GM23338 (cell line): Measurements from ENCODE around the gene MYG1. TPM values are rescaled to one million over a fixed set of nuclear protein-coding genes. Genes with fewer than 3 reads are reported as not detected.
A peak's percentile ranks its signal among the peaks of the same experiment; 100 is the strongest.

Source experiments
- ATAC-seq: fragments of 200-7000 bp; cut with Tn5 transposase; 3 replicates; pipeline ENCODE4 v1.9.1; 2020
- DNase-seq: peaks from one replicate; pipeline ENCODE4 v3.0.0-alpha.2; 2015; ENCODE audit warnings: low spot score
- H2AFZ ChIP-seq: fragments of 200-600 bp; sonication (generic); 2 replicates; pipeline ENCODE4 v1.8.0; 2016; ENCODE audit warnings: antibody characterized with exemption, mild to moderate bottlenecking, moderate library complexity
- H3F3A ChIP-seq: fragments of 200-600 bp; sonication (generic); replicated peaks from 2 replicates; pipeline ENCODE4 v1.8.0; 2017; ENCODE audit warnings: antibody characterized with exemption, mixed run types, low read depth
- H3K27ac ChIP-seq: fragments of 200-600 bp; sonication (generic); 2 replicates; pipeline ENCODE4 v1.6.1; 2016; ENCODE audit warnings: low read depth
- H3K27me3 ChIP-seq: fragments of 200-600 bp; sonication (generic); 2 replicates; pipeline ENCODE4 v1.8.0; 2016; ENCODE audit warnings: mild to moderate bottlenecking, mixed run types, moderate library complexity; ENCODE audit not compliant: insufficient read depth
- H3K36me3 ChIP-seq: fragments of 200-600 bp; sonication (generic); 2 replicates; pipeline ENCODE4 v1.8.0; 2016; ENCODE audit warnings: mild to moderate bottlenecking; ENCODE audit not compliant: insufficient read depth
- H3K4me1 ChIP-seq: fragments of 200-600 bp; sonication (generic); 2 replicates; pipeline ENCODE4 v1.8.0; 2016; ENCODE audit warnings: mild to moderate bottlenecking, moderate library complexity; ENCODE audit not compliant: insufficient read depth
- H3K4me2 ChIP-seq: fragments of 200-600 bp; sonication (generic); 2 replicates; pipeline ENCODE4 v1.7.1; 2017; ENCODE audit warnings: mixed run types
- H3K4me3 ChIP-seq: fragments of 200-600 bp; sonication (generic); 2 replicates; pipeline ENCODE4 v1.6.1; 2016; ENCODE audit warnings: mixed run types
- H3K79me2 ChIP-seq: fragments of 200-600 bp; sonication (generic); replicated peaks from 2 replicates; pipeline ENCODE4 v1.8.0; 2017; ENCODE audit warnings: mild to moderate bottlenecking; ENCODE audit not compliant: insufficient read depth
- H3K9me2 ChIP-seq: fragments of 200-600 bp; sonication (generic); 2 replicates; pipeline ENCODE4 v1.8.0; 2017; ENCODE audit not compliant: insufficient read depth
- H4K20me1 ChIP-seq: fragments of 200-600 bp; sonication (generic); replicated peaks from 2 replicates; pipeline ENCODE4 v1.8.0; 2017; ENCODE audit warnings: mild to moderate bottlenecking; ENCODE audit not compliant: insufficient read depth
- H3K27ac Mint-ChIP-seq: 2 replicates; pipeline ENCODE4 v1.8.0; 2020; ENCODE audit warnings: inconsistent platforms, mild to moderate bottlenecking, moderate library complexity, mixed read lengths
- H3K27me3 Mint-ChIP-seq: 3 replicates; pipeline ENCODE4 v1.8.0; 2022; ENCODE audit warnings: low read depth, mild to moderate bottlenecking, moderate library complexity, mixed read lengths, inconsistent platforms; ENCODE audit not compliant: insufficient read depth, poor library complexity
- H3K36me3 Mint-ChIP-seq: 3 replicates; pipeline ENCODE4 v1.8.0; 2021; ENCODE audit warnings: low read depth, mild to moderate bottlenecking, inconsistent platforms, moderate library complexity, mixed read lengths
- H3K4me1 Mint-ChIP-seq: 3 replicates; pipeline ENCODE4 v1.8.0; 2020; ENCODE audit warnings: mild to moderate bottlenecking, inconsistent platforms, mixed read lengths
- H3K4me3 Mint-ChIP-seq: 3 replicates; pipeline ENCODE4 v1.8.0; 2021; ENCODE audit warnings: moderate library complexity, mild to moderate bottlenecking, inconsistent platforms, mixed read lengths
- H3K9me3 Mint-ChIP-seq: 3 replicates; pipeline ENCODE4 v1.8.0; 2020; ENCODE audit warnings: moderate library complexity, mild to moderate bottlenecking, inconsistent platforms, mixed read lengths
- ETS1 ChIP-seq: IDR thresholded peaks from 2 replicates; pipeline ENCODE4 v1.6.1; 2016; ENCODE audit warnings: antibody characterized with exemption
- EZH2 ChIP-seq: fragments of 200-600 bp; sonication (generic); IDR thresholded peaks from one replicate; pipeline ENCODE4 v1.8.0; 2017; ENCODE audit warnings: antibody characterized with exemption, mild to moderate bottlenecking, low read depth; ENCODE audit not compliant: unreplicated experiment
- POLR2AphosphoS5 ChIP-seq: IDR thresholded peaks from 2 replicates; pipeline ENCODE4 v1.6.1; 2016; ENCODE audit warnings: antibody characterized with exemption, low read depth
- ZNF114 ChIP-seq: fragments of 250-450 bp; sonication (Bioruptor Pico); IDR thresholded peaks from 2 replicates; pipeline ENCODE4 v1.5.0; 2020; ENCODE audit warnings: mild to moderate bottlenecking, moderate library complexity
- ZNF462 ChIP-seq: fragments of 250-450 bp; sonication (Bioruptor Pico); IDR thresholded peaks from 2 replicates; pipeline ENCODE4 v1.5.0; 2020; ENCODE audit warnings: mild to moderate bottlenecking, moderate library complexity
- polyA plus RNA-seq: library from polyadenylated mRNA; unstranded; fragments of >200 nt; fragmentation: Nextera tagmentation; extraction: Ambion mirVana; gene quantifications from 2 replicates; pipeline ENCODE4 v1.2.1, GENCODE V29; 2016
- total RNA-seq: library from RNA; depleted of rRNA; stranded (reverse); fragments of >200 nt; shearing (Covaris generic); gene quantifications from 2 replicates; pipeline ENCODE4 v1.2.3, GENCODE V29; 2014
- TF ChIP-seq, protein P1 (sequence below), 2 experiments: fragments of 200-600 bp in 1 of 2; sonication (generic) in 1 of 2; conservative IDR thresholded peaks; 2 replicates each; pipeline versions ENCODE4 v1.5.1 to v1.6.1; 2016 to 2017; ENCODE audit warnings: antibody characterized with exemption in 2 of 2, low read depth in 2 of 2, mild to moderate bottlenecking in 2 of 2, moderate library complexity in 1 of 2

Gene MYG1
- total and polyA plus RNA-seq, 2 experiments from 2014 or later: 66.5 to 94.2 TPM

- TF ChIP-seq ZNF462 (CRISPR knock-in tag) (no peak), EZH2 (no peak)
Measured at GRCh38 chr12:53320352-53321195, 21.1 kb downstream of the MYG1 start (continued).

DNA sequence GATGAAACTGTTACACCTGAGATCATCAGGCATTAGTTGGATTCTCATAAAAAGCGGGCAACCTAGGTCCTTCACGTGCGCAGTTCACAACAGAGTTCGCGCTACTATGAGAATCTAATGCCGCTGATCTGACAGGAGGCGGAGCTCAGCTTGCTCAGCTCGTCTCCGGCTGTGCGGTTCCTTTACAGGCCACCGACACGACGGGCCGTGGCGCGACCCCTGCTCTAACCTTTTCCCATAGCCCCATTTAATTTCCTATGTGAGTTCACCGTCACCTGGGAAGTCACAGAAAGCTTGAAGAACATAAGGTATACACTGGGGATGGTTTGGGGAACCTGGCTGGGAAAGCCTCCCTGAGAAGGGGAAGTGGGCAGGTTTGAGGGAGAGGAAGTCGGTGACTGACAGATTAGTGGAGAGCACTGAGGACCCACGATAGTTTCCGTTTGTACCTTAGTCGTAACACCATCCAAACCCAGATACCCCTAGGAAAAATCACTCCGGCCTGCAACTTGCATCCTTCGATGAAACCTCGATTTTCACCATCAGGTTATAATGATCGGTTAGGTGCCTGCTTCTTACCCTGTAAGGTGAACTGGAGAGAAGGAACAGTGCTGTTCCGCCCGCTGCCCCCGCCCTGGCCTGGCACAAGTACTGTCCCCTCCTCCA, 24.8 kb downstream of the MYG1 start:
- Histone ChIP-seq H3K4me2 (peak overlapping the region; percentile 85), H3K27me3 (peaks cover 71% of the 10 kb centered on the region), H3K27ac (no peak overlapping the region), H3K4me3 (peak overlapping the region; percentile 85), H4K20me1 (no peaks in the 10 kb centered on the region), H3K9me2 (no peaks in the 10 kb centered on the region), H3K79me2 (no peaks in the 10 kb centered on the region), H2AFZ (peak overlapping the region; percentile 98), H3F3A (peaks cover 16% of the 10 kb centered on the region), H3K36me3 (no peaks in the 10 kb centered on the region; the same call in 1 of the 2 replicates), H3K4me1 (peaks cover 29% of the 10 kb centered on the region)
- peak; percentile 58 for DNase-seq
- Mint-ChIP-seq H3K36me3 (peaks cover 4% of the 10 kb centered on the region), H3K27ac (no peak overlapping the region), H3K4me3 (peak overlapping the region; percentile 75), H3K9me3 (no peaks in the 10 kb centered on the region; the same call in 2 of the 3 replicates), H3K27me3 (peaks cover 63% of the 10 kb centered on the region), H3K4me1 (peaks cover 29% of the 10 kb centered on the region)
- no peak for ATAC-seq
- TF ChIP-seq, protein P1, sequence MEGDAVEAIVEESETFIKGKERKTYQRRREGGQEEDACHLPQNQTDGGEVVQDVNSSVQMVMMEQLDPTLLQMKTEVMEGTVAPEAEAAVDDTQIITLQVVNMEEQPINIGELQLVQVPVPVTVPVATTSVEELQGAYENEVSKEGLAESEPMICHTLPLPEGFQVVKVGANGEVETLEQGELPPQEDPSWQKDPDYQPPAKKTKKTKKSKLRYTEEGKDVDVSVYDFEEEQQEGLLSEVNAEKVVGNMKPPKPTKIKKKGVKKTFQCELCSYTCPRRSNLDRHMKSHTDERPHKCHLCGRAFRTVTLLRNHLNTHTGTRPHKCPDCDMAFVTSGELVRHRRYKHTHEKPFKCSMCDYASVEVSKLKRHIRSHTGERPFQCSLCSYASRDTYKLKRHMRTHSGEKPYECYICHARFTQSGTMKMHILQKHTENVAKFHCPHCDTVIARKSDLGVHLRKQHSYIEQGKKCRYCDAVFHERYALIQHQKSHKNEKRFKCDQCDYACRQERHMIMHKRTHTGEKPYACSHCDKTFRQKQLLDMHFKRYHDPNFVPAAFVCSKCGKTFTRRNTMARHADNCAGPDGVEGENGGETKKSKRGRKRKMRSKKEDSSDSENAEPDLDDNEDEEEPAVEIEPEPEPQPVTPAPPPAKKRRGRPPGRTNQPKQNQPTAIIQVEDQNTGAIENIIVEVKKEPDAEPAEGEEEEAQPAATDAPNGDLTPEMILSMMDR (conservative IDR thresholded peaks at IDR 0.05; ENCODE audit: low read depth in 2 of 2): no peak
- TF ChIP-seq ETS1: no peak
- TF ChIP-seq ZNF114 (CRISPR knock-in tag): no peak
- TF ChIP-seq EZH2: no peak
- no peak for TF ChIP-seq POLR2AphosphoS5
